Uterus (tissue), 4 donors: ENCODE measurements around the gene CEP63. TPM values are rescaled to one million over a fixed set of nuclear protein-coding genes. Genes with fewer than 3 reads are reported as not detected.

Experiments used
- DNase-seq, 2 donors: peaks; one replicate each; pipeline ENCODE4 v3.0.0-alpha.2; 2019 to 2020
- H3K27ac ChIP-seq, 2 donors: fragments of 200-600 bp; sonication (generic); 1 replicate in 1 of 2; 2 replicates in 1 of 2; pipeline ENCODE4 v1.5.1; 2016 to 2018
- H3K27me3 ChIP-seq, 2 donors: fragments of 200-600 bp; sonication (generic); one replicate each; pipeline ENCODE4 v1.5.1; 2018 to 2019; ENCODE audit warnings: control low read depth in 1 of 2
- H3K36me3 ChIP-seq, 2 donors: fragments of 200-600 bp; sonication (generic); one replicate each; pipeline ENCODE4 v1.5.1; 2019; ENCODE audit warnings: control low read depth in 1 of 2
- H3K4me1 ChIP-seq, 2 donors: fragments of 200-600 bp; sonication (generic); one replicate each; pipeline ENCODE4 v1.5.1; 2018 to 2019; ENCODE audit warnings: control low read depth in 1 of 2
- H3K4me3 ChIP-seq, 2 donors: fragments of 200-600 bp; sonication (generic); 1 replicate in 1 of 2; 2 replicates in 1 of 2; pipeline ENCODE4 v1.5.1; 2018 to 2019; ENCODE audit warnings: mild to moderate bottlenecking in 1 of 2
- H3K9me3 ChIP-seq, 2 donors: fragments of 200-600 bp; sonication (generic); one replicate each; pipeline ENCODE4 v1.5.1; 2019; ENCODE audit warnings: control low read depth in 1 of 2
- CTCF ChIP-seq, 4 experiments: fragments of 200-600 bp in 2 of 4; fragments of 450-650 bp in 2 of 4; sonication (generic) in 2 of 4; IDR thresholded peaks; one replicate each; pipeline ENCODE4 v1.5.1; 2016 to 2019; ENCODE audit warnings: antibody characterized with exemption in 4 of 4, mild to moderate bottlenecking in 2 of 4, moderate library complexity in 1 of 4
- POLR2A ChIP-seq, 2 donors: fragments of 450-650 bp; IDR thresholded peaks; one replicate each; pipeline ENCODE4 v1.6.1; 2016; ENCODE audit warnings: antibody characterized with exemption in 2 of 2, mild to moderate bottlenecking in 1 of 2, moderate library complexity in 1 of 2
- intact Hi-C: fragments of 100-400 bp; cut with DNase I; formaldehyde crosslinking; loops from one replicate; pipeline ENCODE4 v1.15.1; 2023; ENCODE audit warnings: low total_unique reads
- total RNA-seq, 4 donors: library from RNA; depleted of rRNA in 3 of 4; stranded (reverse); fragments of >200 nt in 3 of 4; gene quantifications; one replicate each; pipeline versions ENCODE4 v1.1.0 to v1.2.4, GENCODE V29; 2014 to 2023
- donor health status: DM: yes; HTN: yes; CAD: no.

Gene CEP63
- total RNA-seq, 4 donors from 2014 or later: 5.9 to 25.5 (median 16.5) TPM

- H3K4me1 ChIP-seq: peaks cover 19 to 22% of the 10 kb centered on the region in 2 donors
- H3K27me3 ChIP-seq: no peaks in the 10 kb centered on the region
- peak overlapping the region in 1 of 2 donors; percentile 8 for H3K4me3 ChIP-seq
- no peaks in the 10 kb centered on the region for H3K36me3 ChIP-seq
- no peaks in the 10 kb centered on the region for H3K9me3 ChIP-seq
- H3K27ac ChIP-seq: peak overlapping the region; percentile 83 to 85
- intact Hi-C loops: loop anchor here (5.0 kb wide), 1 partner anchor 90 kb away; the partner anchor contains the start of gene AMOTL2
- no peak for DNase-seq
- TF ChIP-seq CTCF (IDR thresholded peaks at IDR 0.05) (no peak), POLR2A (IDR thresholded peaks at IDR 0.05) (no peak)
Measured at GRCh38 chr3:134462331-134462941, 23.4 kb upstream of the CEP63 start.

GRCh38 chr3:134463676-134464063 is 22.2 kb upstream of the CEP63 start:
- H3K4me1 ChIP-seq: peaks cover 19 to 22% of the 10 kb centered on the region in 2 donors
- H3K4me3 ChIP-seq: no peak overlapping the region
- peak overlapping the region; percentile 83 to 85 for H3K27ac ChIP-seq
- DNase-seq: no peak
- TF ChIP-seq POLR2A (IDR thresholded peaks at IDR 0.05) (no peak), CTCF (IDR thresholded peaks at IDR 0.05) (no peak)
- H3K27me3 ChIP-seq: no peaks in the 10 kb centered on the region
- no peaks in the 10 kb centered on the region for H3K9me3 ChIP-seq
- intact Hi-C loops: loop anchor here (5.0 kb wide), 1 partner anchor 91 kb away; the partner anchor contains the start of gene AMOTL2
- H3K36me3 ChIP-seq: no peaks in the 10 kb centered on the region

GRCh38 chr3:134464064-134464688 is 21.7 kb upstream of the CEP63 start:
- Histone ChIP-seq H3K27me3 (no peaks in the 10 kb centered on the region), H3K27ac (peak overlapping the region; percentile 83 to 85), H3K9me3 (no peaks in the 10 kb centered on the region), H3K4me3 (no peak overlapping the region), H3K36me3 (no peaks in the 10 kb centered on the region), H3K4me1 (peaks cover 19 to 22% of the 10 kb centered on the region in 2 donors)
- peak; percentile 92 to 93 for DNase-seq
- no peak for TF ChIP-seq CTCF (IDR thresholded peaks at IDR 0.05)
- TF ChIP-seq POLR2A (IDR thresholded peaks at IDR 0.05): no peak
- intact Hi-C loops: loop anchor here (5.0 kb wide), 1 partner anchor 92 kb away; the partner anchor contains the start of gene AMOTL2

GRCh38 chr3:134464689-134465365 is 21.0 kb upstream of the CEP63 start:
- peak overlapping the region; percentile 83 to 85 for H3K27ac ChIP-seq
- no peaks in the 10 kb centered on the region for H3K27me3 ChIP-seq
- TF ChIP-seq CTCF (IDR thresholded peaks at IDR 0.05) (no peak), POLR2A (IDR thresholded peaks at IDR 0.05) (no peak)
- intact Hi-C loops: loop anchor here (5.0 kb wide), 1 partner anchor 93 kb away; the partner anchor contains the start of gene AMOTL2
- H3K4me1 ChIP-seq: peaks cover 19 to 22% of the 10 kb centered on the region in 2 donors
- H3K36me3 ChIP-seq: no peaks in the 10 kb centered on the region
- no peaks in the 10 kb centered on the region for H3K9me3 ChIP-seq
- no peak for DNase-seq
- H3K4me3 ChIP-seq: no peak overlapping the region

GRCh38 chr3:134466331-134466730 is 19.5 kb upstream of the CEP63 start:
- Histone ChIP-seq H3K27ac (peak overlapping the region in 1 of 2 donors; percentile 85), H3K36me3 (no peaks in the 10 kb centered on the region), H3K4me3 (no peak overlapping the region), H3K9me3 (no peaks in the 10 kb centered on the region), H3K4me1 (peaks cover 16 to 22% of the 10 kb centered on the region in 2 donors), H3K27me3 (no peaks in the 10 kb centered on the region)
- intact Hi-C loops: no loop called here
- TF ChIP-seq POLR2A (IDR thresholded peaks at IDR 0.05) (no peak), CTCF (IDR thresholded peaks at IDR 0.05) (no peak)
- DNase-seq: no peak
